WI38 (cell line): ENCODE results near the gene EPDR1.
"Not testable (repeated sequence)": the region's sequence is repeated elsewhere in the genome, so short reads cannot be mapped to it uniquely, and the experiment has no call there.

Source experiments
- H3K4me3 ChIP-seq: 2 replicates; pipeline ENCODE4 v1.5.1; 2011; ENCODE audit warnings: low read depth, mild to moderate bottlenecking, control low read depth, low read length
- TF ChIP-seq, protein P1 (sequence below): IDR thresholded peaks from 2 replicates; pipeline ENCODE4 v1.5.1; 2012; ENCODE audit warnings: low read depth, mild to moderate bottlenecking, control low read depth, low read length

Gene EPDR1

DNA sequence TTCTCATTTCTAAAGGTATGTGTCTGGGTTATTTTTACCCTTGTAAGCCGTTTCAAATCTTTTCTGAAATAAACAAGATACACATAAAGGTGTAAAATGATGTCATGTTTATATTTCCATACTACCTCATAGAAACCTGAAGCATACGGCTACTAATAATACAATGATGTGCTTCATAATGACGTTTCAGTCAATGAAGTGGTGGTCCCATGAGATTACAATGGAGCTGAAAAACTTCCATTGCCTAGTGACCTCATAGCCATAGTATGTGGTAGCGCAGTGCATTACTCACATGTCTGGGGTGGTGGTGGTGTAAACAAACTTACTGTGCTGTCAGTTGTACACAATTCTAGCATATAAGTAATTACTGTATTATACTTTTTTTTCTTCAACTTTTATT is 24.9 kb downstream of the EPDR1 start:
- TF ChIP-seq, protein P1, sequence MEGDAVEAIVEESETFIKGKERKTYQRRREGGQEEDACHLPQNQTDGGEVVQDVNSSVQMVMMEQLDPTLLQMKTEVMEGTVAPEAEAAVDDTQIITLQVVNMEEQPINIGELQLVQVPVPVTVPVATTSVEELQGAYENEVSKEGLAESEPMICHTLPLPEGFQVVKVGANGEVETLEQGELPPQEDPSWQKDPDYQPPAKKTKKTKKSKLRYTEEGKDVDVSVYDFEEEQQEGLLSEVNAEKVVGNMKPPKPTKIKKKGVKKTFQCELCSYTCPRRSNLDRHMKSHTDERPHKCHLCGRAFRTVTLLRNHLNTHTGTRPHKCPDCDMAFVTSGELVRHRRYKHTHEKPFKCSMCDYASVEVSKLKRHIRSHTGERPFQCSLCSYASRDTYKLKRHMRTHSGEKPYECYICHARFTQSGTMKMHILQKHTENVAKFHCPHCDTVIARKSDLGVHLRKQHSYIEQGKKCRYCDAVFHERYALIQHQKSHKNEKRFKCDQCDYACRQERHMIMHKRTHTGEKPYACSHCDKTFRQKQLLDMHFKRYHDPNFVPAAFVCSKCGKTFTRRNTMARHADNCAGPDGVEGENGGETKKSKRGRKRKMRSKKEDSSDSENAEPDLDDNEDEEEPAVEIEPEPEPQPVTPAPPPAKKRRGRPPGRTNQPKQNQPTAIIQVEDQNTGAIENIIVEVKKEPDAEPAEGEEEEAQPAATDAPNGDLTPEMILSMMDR, result no peak
- no peak overlapping the region for H3K4me3 ChIP-seq

- no peak overlapping the region for H3K4me3 ChIP-seq
- TF ChIP-seq, protein P1, result no peak
These were observed 26.9 kb downstream of the EPDR1 start for GRCh38 chr7:37947138-37947940.

- no peak overlapping the region for H3K4me3 ChIP-seq
- TF ChIP-seq, protein P1, result no peak
These were observed 27.4 kb downstream of the EPDR1 start for GRCh38 chr7:37947941-37948210.

- TF ChIP-seq, protein P1, result no peak
- no peak overlapping the region for H3K4me3 ChIP-seq
These were observed 31.8 kb downstream of the EPDR1 start for GRCh38 chr7:37952240-37952639.

- not testable (repeated sequence) for H3K4me3 ChIP-seq
These were observed 33.8 kb downstream of the EPDR1 start for GRCh38 chr7:37954217-37954616.

DNA sequence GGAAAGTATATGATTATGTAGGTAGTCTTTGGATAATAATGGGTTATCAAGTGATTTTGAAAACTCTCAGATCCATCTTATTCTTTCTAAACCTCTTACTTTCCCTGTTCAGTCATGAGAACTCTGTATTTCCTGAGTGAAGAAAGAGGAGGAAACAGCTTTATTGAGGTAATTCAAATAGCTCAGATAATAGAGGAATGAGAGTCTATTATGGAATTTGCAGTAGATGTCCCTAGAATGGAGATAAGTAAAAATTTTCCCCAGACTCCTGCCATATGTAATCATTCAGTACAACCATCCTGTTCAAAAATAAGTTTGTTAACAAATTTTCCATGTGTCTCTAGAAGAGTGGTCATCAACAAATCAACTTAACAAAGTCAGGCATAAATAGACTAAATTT is 36.4 kb downstream of the EPDR1 start:
- TF ChIP-seq, protein P1, result no peak
- H3K4me3 ChIP-seq, result no peak overlapping the region

DNA sequence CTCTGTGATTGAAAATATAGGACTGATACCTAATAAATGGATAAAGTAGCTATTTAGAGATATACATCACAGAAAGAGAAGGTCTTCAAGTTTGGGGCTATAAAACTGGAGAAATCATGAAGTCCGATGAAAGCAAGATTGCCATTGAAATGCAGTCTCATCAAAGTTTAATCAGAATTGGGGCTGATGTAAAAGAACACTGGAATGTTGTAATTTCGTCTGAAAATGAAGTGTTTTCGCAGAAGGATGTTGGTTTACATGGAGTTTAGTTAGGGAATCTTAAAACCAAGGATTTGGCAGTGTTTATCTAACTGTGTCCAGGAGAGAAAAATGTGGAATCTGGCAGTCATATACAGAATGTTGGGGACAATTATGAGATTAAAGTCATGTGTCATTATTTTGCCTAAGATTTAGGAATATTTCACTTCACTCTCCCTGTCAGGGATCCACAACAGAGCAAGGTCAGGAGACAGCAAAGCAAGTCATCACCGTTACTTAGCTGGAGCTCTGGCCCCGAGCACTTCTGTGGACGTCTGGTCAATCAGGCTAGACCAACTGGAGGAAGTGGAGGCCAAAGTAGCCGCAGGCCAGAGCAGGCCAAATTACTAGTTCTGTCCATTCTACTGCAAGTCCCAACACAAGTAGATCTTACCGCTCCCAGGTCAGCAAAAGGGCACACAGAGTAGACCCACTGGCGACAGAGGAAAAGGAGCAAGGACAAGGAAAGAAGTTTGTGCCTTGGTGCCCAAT is 37.0 kb downstream of the EPDR1 start:
- no peak overlapping the region for H3K4me3 ChIP-seq
- TF ChIP-seq, protein P1, result no peak
